Neural progenitor cell (in vitro differentiated cells): ENCODE data around the gene CAMSAP1. TPM values are rescaled to one million over a fixed set of nuclear protein-coding genes. Genes with fewer than 3 reads are reported as not detected.

ENCODE experiments used
- DNase-seq: peaks from one replicate; pipeline ENCODE4 v3.0.0-alpha.2; 2016; ENCODE audit warnings: low spot score
- H2AFZ ChIP-seq: fragments of 200-600 bp; sonication (generic); replicated peaks from 2 replicates; pipeline ENCODE4 v1.6.1; 2016; ENCODE audit warnings: antibody characterized with exemption
- H3F3A ChIP-seq: fragments of 200-600 bp; sonication (generic); 2 replicates; pipeline ENCODE4 v1.6.1; 2016; ENCODE audit warnings: antibody characterized with exemption, low read depth
- H3K27ac ChIP-seq: fragments of 200-600 bp; sonication (generic); 2 replicates; pipeline ENCODE4 v1.5.1; 2016; ENCODE audit warnings: mild to moderate bottlenecking
- H3K27me3 ChIP-seq: fragments of 200-600 bp; sonication (generic); 2 replicates; pipeline ENCODE4 v1.6.1; 2016; ENCODE audit warnings: mild to moderate bottlenecking, moderate library complexity
- H3K36me3 ChIP-seq: fragments of 200-600 bp; sonication (generic); 2 replicates; pipeline ENCODE4 v1.5.1; 2016
- H3K4me1 ChIP-seq: fragments of 200-600 bp; sonication (generic); 2 replicates; pipeline ENCODE4 v1.6.1; 2016; ENCODE audit warnings: mixed run types
- H3K4me2 ChIP-seq: fragments of 200-600 bp; sonication (generic); 2 replicates; pipeline ENCODE4 v1.6.1; 2016
- H3K4me3 ChIP-seq: fragments of 200-600 bp; sonication (generic); 2 replicates; pipeline ENCODE4 v1.5.1; 2016
- H3K79me2 ChIP-seq: fragments of 200-600 bp; sonication (generic); 2 replicates; pipeline ENCODE4 v1.6.1; 2016; ENCODE audit warnings: low read depth
- H3K9ac ChIP-seq: fragments of 200-600 bp; sonication (generic); 2 replicates; pipeline ENCODE4 v1.6.1; 2016
- H3K9me3 ChIP-seq: fragments of 200-600 bp; sonication (generic); 2 replicates; pipeline ENCODE4 v1.5.1; 2016; ENCODE audit warnings: low read depth
- H4K20me1 ChIP-seq: fragments of 200-600 bp; sonication (generic); 2 replicates; pipeline ENCODE4 v1.6.1; 2016; ENCODE audit warnings: low read depth
- H3K27ac Mint-ChIP-seq: 3 replicates; pipeline ENCODE4 v1.8.0; 2021; ENCODE audit warnings: mixed read lengths
- H3K27me3 Mint-ChIP-seq: 2 replicates; pipeline ENCODE4 v1.8.0; 2022; ENCODE audit warnings: low read depth, mild to moderate bottlenecking, inconsistent platforms, moderate library complexity, mixed read lengths; ENCODE audit not compliant: insufficient read depth
- H3K36me3 Mint-ChIP-seq: 3 replicates; pipeline ENCODE4 v1.8.0; 2021; ENCODE audit warnings: mixed read lengths
- H3K4me1 Mint-ChIP-seq: 3 replicates; pipeline ENCODE4 v1.8.0; 2021; ENCODE audit warnings: mixed read lengths
- H3K4me3 Mint-ChIP-seq: 3 replicates; pipeline ENCODE4 v1.8.0; 2021; ENCODE audit warnings: mild to moderate bottlenecking, moderate library complexity, mixed read lengths
- H3K9me3 Mint-ChIP-seq: 3 replicates; pipeline ENCODE4 v1.8.0; 2020; ENCODE audit warnings: mixed read lengths
- CTCF ChIP-seq: fragments of 200-600 bp; sonication (generic); IDR thresholded peaks from 2 replicates; pipeline ENCODE4 v1.5.1; 2017; ENCODE audit warnings: antibody characterized with exemption, mild to moderate bottlenecking
- EZH2 ChIP-seq: fragments of 200-600 bp; sonication (generic); IDR thresholded peaks from 2 replicates; pipeline ENCODE4 v1.6.1; 2017; ENCODE audit warnings: antibody characterized with exemption, mild to moderate bottlenecking, moderate library complexity
- EZH2phosphoT487 ChIP-seq: fragments of 200-600 bp; sonication (generic); IDR thresholded peaks from 2 replicates; pipeline ENCODE4 v1.6.1; 2017; ENCODE audit warnings: antibody characterized with exemption
- total RNA-seq: library from RNA; depleted of rRNA; stranded (reverse); fragments of >200 nt; gene quantifications from 2 replicates; pipeline ENCODE4 v1.2.3, GENCODE V29; 2015; ENCODE audit warnings: low replicate concordance

Gene CAMSAP1
- total RNA-seq, 1 donor from 2014 or later, result 39.3 TPM

DNA sequence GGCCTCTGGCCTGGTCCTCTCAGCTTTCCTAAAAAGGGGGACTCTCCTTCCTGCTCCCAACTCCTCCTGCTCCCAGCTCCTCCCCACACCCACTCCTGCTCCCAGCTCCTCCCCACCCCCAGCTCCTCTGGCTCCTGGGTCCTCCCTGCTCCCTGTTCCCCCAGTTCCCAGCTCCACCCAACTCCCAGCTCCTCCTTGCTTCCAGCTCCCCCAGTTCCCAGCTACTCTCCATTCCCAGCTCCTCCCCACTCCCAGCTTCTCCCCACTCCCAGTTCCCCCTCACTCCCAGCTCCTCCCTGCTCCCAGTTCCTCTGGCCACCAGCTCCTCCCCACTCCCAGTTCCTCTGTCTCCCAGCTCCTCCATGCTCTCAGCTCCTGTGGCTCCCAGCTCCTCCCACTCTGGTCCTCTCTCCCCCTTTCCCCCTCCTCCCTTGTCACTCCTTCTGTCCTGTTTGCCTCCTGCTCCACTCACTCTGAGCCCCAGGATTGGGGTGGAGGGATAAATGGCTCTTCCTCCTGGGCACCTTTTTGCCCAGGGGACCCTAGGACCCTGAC, 129.6 kb downstream of the CAMSAP1 start:
- no peaks in the 10 kb centered on the region for H3K36me3 ChIP-seq
- H3K4me1 Mint-ChIP-seq, result peaks cover 3% of the 10 kb centered on the region

DNA sequence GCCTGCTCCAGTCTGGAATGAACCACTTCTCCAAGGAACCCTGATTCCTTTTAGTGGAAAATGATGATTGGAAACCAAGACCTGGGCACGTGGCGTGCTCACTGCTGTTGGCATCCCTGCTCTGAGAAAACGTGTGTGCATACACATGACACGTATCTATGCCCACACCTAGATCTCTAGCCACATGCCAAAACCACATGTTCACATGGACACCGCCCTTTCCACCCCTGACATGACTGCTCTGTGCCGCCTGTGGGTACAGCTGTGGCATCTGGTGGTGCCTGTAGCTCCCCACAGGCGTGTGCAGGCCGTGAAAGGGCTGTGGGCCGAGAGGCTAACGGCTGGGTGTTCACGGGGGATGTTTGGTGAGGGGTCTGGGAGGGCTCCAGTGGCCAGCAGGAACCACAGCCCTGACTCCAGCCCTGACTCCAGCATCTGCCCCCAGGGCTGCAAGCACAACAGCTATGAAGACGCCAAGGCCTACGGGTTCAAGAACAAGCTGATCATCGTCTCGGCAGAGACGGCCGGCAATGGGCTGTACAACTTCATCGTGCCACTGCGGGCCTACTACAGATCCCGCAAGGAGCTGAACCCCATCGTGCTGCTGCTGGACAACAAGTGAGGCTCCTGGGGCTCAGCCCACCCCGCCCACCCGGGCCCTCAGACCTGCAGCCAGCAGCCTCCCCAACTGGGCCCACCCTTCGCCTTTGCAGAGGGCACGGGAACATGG, 130.3 kb downstream of the CAMSAP1 start:
- Histone ChIP-seq H3K79me2 (no peaks in the 10 kb centered on the region), H3K4me3 (no peak overlapping the region), H3F3A (no peaks in the 10 kb centered on the region), H3K9ac (no peak overlapping the region), H3K27me3 (no peaks in the 10 kb centered on the region), H3K9me3 (no peaks in the 10 kb centered on the region), H3K4me2 (no peak overlapping the region), H3K27ac (no peak overlapping the region), H2AFZ (no peak overlapping the region), H3K36me3 (no peaks in the 10 kb centered on the region), H4K20me1 (no peaks in the 10 kb centered on the region), H3K4me1 (peaks cover 3% of the 10 kb centered on the region)
- no peaks in the 10 kb centered on the region for H3K36me3 Mint-ChIP-seq
- no peak for DNase-seq
- peaks cover 3% of the 10 kb centered on the region for H3K4me1 Mint-ChIP-seq
- no peak overlapping the region for H3K4me3 Mint-ChIP-seq
- TF ChIP-seq CTCF, result no peak
- TF ChIP-seq EZH2, result no peak
- TF ChIP-seq EZH2phosphoT487, result no peak
- H3K9me3 Mint-ChIP-seq, result no peaks in the 10 kb centered on the region
- H3K27ac Mint-ChIP-seq, result no peak overlapping the region
- H3K27me3 Mint-ChIP-seq, result peaks cover 9% of the 10 kb centered on the region

More for the DNA sequence above, 129.6 kb downstream of the CAMSAP1 start:
- H3K4me3 Mint-ChIP-seq, result no peak overlapping the region
- TF ChIP-seq CTCF (no peak), EZH2phosphoT487 (no peak), EZH2 (no peak)
- H3F3A ChIP-seq, result no peaks in the 10 kb centered on the region
- no peak overlapping the region for H3K9ac ChIP-seq
- no peaks in the 10 kb centered on the region for H3K36me3 Mint-ChIP-seq
- H3K9me3 ChIP-seq, result no peaks in the 10 kb centered on the region
- no peak overlapping the region for H3K4me3 ChIP-seq
- no peak overlapping the region for H2AFZ ChIP-seq
- H4K20me1 ChIP-seq, result no peaks in the 10 kb centered on the region
- H3K79me2 ChIP-seq, result no peaks in the 10 kb centered on the region
- DNase-seq, result no peak
- H3K27ac Mint-ChIP-seq, result no peak overlapping the region
- H3K27me3 ChIP-seq, result no peaks in the 10 kb centered on the region
- no peak overlapping the region for H3K27ac ChIP-seq
- peaks cover 2% of the 10 kb centered on the region for H3K4me1 ChIP-seq
- H3K27me3 Mint-ChIP-seq, result peaks cover 11% of the 10 kb centered on the region
- no peaks in the 10 kb centered on the region for H3K9me3 Mint-ChIP-seq
- no peak overlapping the region for H3K4me2 ChIP-seq

DNA sequence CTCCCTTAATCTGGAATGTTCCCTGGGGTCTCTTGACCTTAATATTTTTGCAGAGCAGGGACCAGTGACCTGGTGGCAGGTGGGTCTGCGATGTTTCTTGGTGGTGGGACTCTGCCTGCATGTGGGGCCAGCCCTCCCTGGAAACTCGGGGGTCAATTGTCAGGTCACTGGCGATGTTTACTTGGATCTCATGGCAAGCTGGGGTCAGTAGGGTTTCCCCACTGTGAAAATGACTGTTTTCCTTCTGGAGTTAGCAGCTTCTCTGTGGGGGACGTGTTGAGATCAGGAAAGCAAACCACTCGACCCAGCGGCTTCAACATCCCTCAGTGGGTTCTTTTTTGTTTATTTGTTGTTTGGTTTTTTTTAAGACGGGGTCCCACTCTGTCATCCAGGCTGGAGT, 131.4 kb downstream of the CAMSAP1 start:
- Mint-ChIP-seq H3K27ac (no peak overlapping the region), H3K4me1 (peaks cover 3% of the 10 kb centered on the region), H3K27me3 (peaks cover 9% of the 10 kb centered on the region), H3K9me3 (no peaks in the 10 kb centered on the region), H3K4me3 (no peak overlapping the region), H3K36me3 (no peaks in the 10 kb centered on the region)
- Histone ChIP-seq H3K4me2 (no peak overlapping the region), H3K27me3 (no peaks in the 10 kb centered on the region), H3K9me3 (no peaks in the 10 kb centered on the region), H2AFZ (no peak overlapping the region), H3K79me2 (no peaks in the 10 kb centered on the region), H4K20me1 (no peaks in the 10 kb centered on the region), H3K36me3 (no peaks in the 10 kb centered on the region), H3K4me1 (peaks cover 3% of the 10 kb centered on the region), H3K4me3 (no peak overlapping the region), H3K27ac (no peak overlapping the region), H3K9ac (no peak overlapping the region), H3F3A (no peaks in the 10 kb centered on the region)
- no peak for DNase-seq
- TF ChIP-seq EZH2phosphoT487, result no peak
- no peak for TF ChIP-seq EZH2
- no peak for TF ChIP-seq CTCF
